Omental fat pad (tissue), 4 donors: ENCODE measurements around the gene PAX5. TPM values are rescaled to one million over a fixed set of nuclear protein-coding genes. Genes with fewer than 3 reads are reported as not detected.
"Not testable (repeated sequence)": the region's sequence is repeated elsewhere in the genome, so short reads cannot be mapped to it uniquely, and the experiment has no call there.

Source experiments
- ATAC-seq: fragments of 150-250 bp; one replicate; pipeline ENCODE4 v1.9.1; 2016; ENCODE audit warnings: mild to moderate bottlenecking, moderate library complexity; ENCODE audit not compliant: low FRiP score
- DNase-seq: peaks from one replicate; pipeline ENCODE4 v3.0.0-alpha.2; 2019; ENCODE audit warnings: low spot score
- CTCF ChIP-seq, 3 donors: fragments of 450-650 bp; IDR thresholded peaks; one replicate each; pipeline ENCODE4 v1.5.1; 2016 to 2017; ENCODE audit warnings: antibody characterized with exemption in 3 of 3, mild to moderate bottlenecking in 3 of 3, moderate library complexity in 2 of 3
- total RNA-seq, 4 donors: library from RNA; depleted of rRNA; stranded (reverse); fragments of >200 nt; gene quantifications; one replicate each; pipeline ENCODE4 v1.1.0, GENCODE V29; 2016

PAX5 gene
- total RNA-seq, 4 donors from 2014 or later: 0.09 to 1.2 (median 0.24) TPM; not detected in 1

- DNase-seq: no peak
- TF ChIP-seq CTCF (IDR thresholded peaks at IDR 0.05): no peak
- no peak for ATAC-seq
Measured at GRCh38 chr9:37062336-37062735, 28.3 kb upstream of the PAX5 start.

GRCh38 chr9:37061768-37062167 lies 27.7 kb upstream of the PAX5 start:
- ATAC-seq (no peak), DNase-seq (no peak)
- TF ChIP-seq CTCF (IDR thresholded peaks at IDR 0.05): no peak

- ATAC-seq (no peak), DNase-seq (no peak)
- TF ChIP-seq CTCF (IDR thresholded peaks at IDR 0.05): no peak
Measured at GRCh38 chr9:37060833-37061232, 26.8 kb upstream of the PAX5 start.

- DNase-seq (no peak), ATAC-seq (no peak)
- no peak for TF ChIP-seq CTCF (IDR thresholded peaks at IDR 0.05)
Measured at GRCh38 chr9:37056046-37056920, 22.2 kb upstream of the PAX5 start.

- ATAC-seq: not testable (repeated sequence)
Measured at GRCh38 chr9:37054363-37054720, 20.3 kb upstream of the PAX5 start.

GRCh38 chr9:37053684-37054362 lies 19.8 kb upstream of the PAX5 start:
- DNase-seq (no peak), ATAC-seq (no peak)
- TF ChIP-seq CTCF (IDR thresholded peaks at IDR 0.05): no peak

More at GRCh38 chr9:37054363-37054720, 20.3 kb upstream of the PAX5 start:
- DNase-seq: not testable (repeated sequence)

GRCh38 chr9:37046683-37047082 lies 12.6 kb upstream of the PAX5 start:
- no peak for ATAC-seq
- DNase-seq: no peak
- TF ChIP-seq CTCF (IDR thresholded peaks at IDR 0.05): no peak
